A673 (cell line): ENCODE data around the gene SPIRE1. TPM values are rescaled to one million over a fixed set of nuclear protein-coding genes. Genes with fewer than 3 reads are reported as not detected.
A peak's percentile ranks its signal among the peaks of the same experiment; 100 is the strongest.

Experiments
- BruUV-seq: library from RNA; stranded (reverse); fragments of 400-500 nt; replicated peaks from 2 replicates; lab custom pipeline; 2021; lab: Mats Ljungman, UMichigan
- CTCF ChIA-PET: fragments of 300-600 bp; sonication (Branson Sonifier 250); formaldehyde crosslinking; loops from one replicate; lab custom pipeline; 2022; ENCODE audit warnings: antibody characterized with exemption; lab: Charles Lee
- POLR2A ChIA-PET: fragments of 300-600 bp; sonication (Branson Sonifier 250); formaldehyde crosslinking; loops from one replicate; lab custom pipeline; 2022; ENCODE audit warnings: antibody characterized with exemption; ENCODE audit not compliant: low non-redundant PET; lab: Charles Lee
- DNase-seq: peaks from one replicate; pipeline ENCODE4 v3.0.0-alpha.2; 2015; ENCODE audit warnings: low spot score
- H3K27ac ChIP-seq: fragments of 200-600 bp; sonication (generic); 2 replicates; pipeline ENCODE4 v1.5.1; 2016; ENCODE audit warnings: mixed run types, low read depth, mild to moderate bottlenecking, mixed read lengths, antibody characterized with exemption, low read length; ENCODE audit not compliant: poor library complexity, severe bottlenecking
- H3K27me3 ChIP-seq: fragments of 200-600 bp; sonication (generic); replicated peaks from 2 replicates; pipeline ENCODE4 v1.6.1; 2017; ENCODE audit warnings: mixed run types, low read depth, mild to moderate bottlenecking, mixed read lengths, antibody characterized with exemption, low read length; ENCODE audit not compliant: insufficient read depth, poor library complexity
- H3K36me3 ChIP-seq: fragments of 200-600 bp; sonication (generic); 2 replicates; pipeline ENCODE4 v1.6.1; 2016; ENCODE audit warnings: mixed run types, mild to moderate bottlenecking, mixed read lengths, antibody characterized with exemption, low read length; ENCODE audit not compliant: insufficient read depth, poor library complexity, severe bottlenecking
- H3K4me1 ChIP-seq: fragments of 200-600 bp; sonication (generic); 2 replicates; pipeline ENCODE4 v1.6.1; 2017; ENCODE audit warnings: mixed run types, mild to moderate bottlenecking, mixed read lengths, antibody characterized with exemption, low read length; ENCODE audit not compliant: insufficient read depth, poor library complexity, severe bottlenecking
- H3K4me3 ChIP-seq: fragments of 200-600 bp; sonication (generic); 2 replicates; pipeline ENCODE4 v1.5.1; 2016; ENCODE audit warnings: low read depth, mixed run types, mild to moderate bottlenecking, mixed read lengths, low read length; ENCODE audit not compliant: poor library complexity, severe bottlenecking
- H3K9me3 ChIP-seq: fragments of 200-600 bp; sonication (generic); 2 replicates; pipeline ENCODE4 v1.6.1; 2016; ENCODE audit warnings: mixed run types, low read depth, mild to moderate bottlenecking, mixed read lengths, antibody characterized with exemption, low read length; ENCODE audit not compliant: poor library complexity, severe bottlenecking
- EZH2 ChIP-seq: fragments of 200-600 bp; sonication (generic); IDR thresholded peaks from 2 replicates; pipeline ENCODE4 v1.6.1; 2017; ENCODE audit warnings: borderline replicate concordance, low read depth, mild to moderate bottlenecking, mixed read lengths, antibody characterized with exemption, low read length; ENCODE audit not compliant: poor library complexity, severe bottlenecking
- intact Hi-C: fragments of 100-400 bp; cut with micrococcal nuclease; formaldehyde crosslinking; loops from one replicate; pipeline ENCODE4 v1.10.0; 2022; ENCODE audit not compliant: unreplicated experiment
- total RNA-seq: library from RNA; stranded (reverse); gene quantifications from 2 replicates; pipeline ENCODE4 v1.2.3, GENCODE V29; 2021
- TF ChIP-seq, protein P1 (sequence below): fragments of 300-800, 200-600 bp; sonication (generic); conservative IDR thresholded peaks from 2 replicates; pipeline ENCODE4 v1.5.1; 2017; ENCODE audit warnings: low read depth, mild to moderate bottlenecking, antibody characterized with exemption, low read length, moderate library complexity, mixed read lengths

Gene SPIRE1
- total RNA-seq, 1 experiment from 2014 or later = 18.1 TPM

DNA sequence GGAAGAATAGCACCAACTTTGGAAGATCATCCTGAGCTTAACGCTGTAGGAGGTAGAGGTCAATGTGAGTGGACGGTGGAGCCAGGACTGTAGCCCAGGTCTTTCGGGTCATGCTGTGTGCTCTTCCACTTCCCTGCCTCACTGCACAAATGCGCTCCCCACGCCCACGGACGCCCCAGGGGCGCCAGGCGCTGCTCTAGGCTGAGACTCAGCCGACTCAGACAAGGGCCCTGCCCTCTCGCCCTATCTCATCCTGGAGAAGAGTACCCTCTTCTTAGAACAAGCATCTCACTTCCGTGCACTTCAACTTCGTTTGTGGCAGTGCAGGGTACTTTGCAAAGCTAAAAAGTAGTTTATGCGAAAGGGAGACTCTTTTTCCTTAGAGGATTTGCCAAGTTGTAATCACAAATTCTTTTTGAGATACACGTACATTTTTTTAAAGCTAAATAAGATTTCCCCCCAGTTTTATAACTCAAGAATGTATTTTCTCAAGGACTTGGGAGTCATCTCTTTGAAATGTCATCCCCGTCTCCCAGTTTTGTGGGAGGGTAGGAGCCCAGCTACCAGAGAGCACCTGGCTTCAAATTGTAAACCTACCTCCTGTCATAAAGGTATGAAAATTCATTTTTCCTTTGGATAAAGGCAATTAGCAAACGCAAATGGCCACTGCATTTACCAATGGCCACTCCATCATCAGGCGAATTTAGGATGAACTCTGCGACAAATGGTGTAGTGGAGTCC is 251.4 kb downstream of the SPIRE1 start:
- Histone ChIP-seq H3K27ac (no peak overlapping the region), H3K27me3 (peaks cover 8% of the 10 kb centered on the region), H3K4me3 (no peak overlapping the region), H3K4me1 (peaks cover 18% of the 10 kb centered on the region), H3K9me3 (no peaks in the 10 kb centered on the region), H3K36me3 (peaks cover 7% of the 10 kb centered on the region)
- intact Hi-C loops = loop anchor here (2.0 kb wide), 1 partner anchor 30 kb away; the partner anchor contains the start of gene AFG3L2
- no peak for DNase-seq
- no TSS peak for BruUV-seq
- CTCF ChIA-PET = no interaction called here
- TF ChIP-seq, protein P1, sequence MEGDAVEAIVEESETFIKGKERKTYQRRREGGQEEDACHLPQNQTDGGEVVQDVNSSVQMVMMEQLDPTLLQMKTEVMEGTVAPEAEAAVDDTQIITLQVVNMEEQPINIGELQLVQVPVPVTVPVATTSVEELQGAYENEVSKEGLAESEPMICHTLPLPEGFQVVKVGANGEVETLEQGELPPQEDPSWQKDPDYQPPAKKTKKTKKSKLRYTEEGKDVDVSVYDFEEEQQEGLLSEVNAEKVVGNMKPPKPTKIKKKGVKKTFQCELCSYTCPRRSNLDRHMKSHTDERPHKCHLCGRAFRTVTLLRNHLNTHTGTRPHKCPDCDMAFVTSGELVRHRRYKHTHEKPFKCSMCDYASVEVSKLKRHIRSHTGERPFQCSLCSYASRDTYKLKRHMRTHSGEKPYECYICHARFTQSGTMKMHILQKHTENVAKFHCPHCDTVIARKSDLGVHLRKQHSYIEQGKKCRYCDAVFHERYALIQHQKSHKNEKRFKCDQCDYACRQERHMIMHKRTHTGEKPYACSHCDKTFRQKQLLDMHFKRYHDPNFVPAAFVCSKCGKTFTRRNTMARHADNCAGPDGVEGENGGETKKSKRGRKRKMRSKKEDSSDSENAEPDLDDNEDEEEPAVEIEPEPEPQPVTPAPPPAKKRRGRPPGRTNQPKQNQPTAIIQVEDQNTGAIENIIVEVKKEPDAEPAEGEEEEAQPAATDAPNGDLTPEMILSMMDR = no peak
- TF ChIP-seq EZH2 = no peak
- POLR2A ChIA-PET = no interaction called here

DNA sequence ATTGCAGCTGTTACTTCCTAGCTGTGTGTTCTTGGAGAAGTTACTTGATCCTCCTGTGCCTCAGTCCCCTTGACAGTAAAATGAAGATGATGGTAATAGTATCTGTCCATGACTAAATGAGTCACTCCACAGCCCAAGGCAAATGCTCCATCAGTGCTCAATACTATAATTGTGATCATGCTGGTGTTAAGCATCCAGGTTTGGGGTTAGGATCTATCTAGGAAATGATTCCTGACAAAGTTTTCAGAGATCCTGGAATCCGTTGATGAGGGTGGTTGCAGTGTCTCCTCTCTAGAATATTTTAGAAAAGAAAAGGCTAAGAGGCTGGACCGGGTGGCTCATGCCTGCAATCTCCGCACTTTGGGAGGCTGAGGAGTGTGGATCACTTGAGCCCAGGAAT is 252.8 kb downstream of the SPIRE1 start:
- intact Hi-C loops = no loop called here
- no peak for TF ChIP-seq EZH2
- TF ChIP-seq, protein P1 = no peak
- H3K9me3 ChIP-seq = no peaks in the 10 kb centered on the region
- BruUV-seq = no TSS peak
- peaks cover 18% of the 10 kb centered on the region for H3K4me1 ChIP-seq
- ChIA-PET POLR2A (no interaction called here), CTCF (no interaction called here)
- peaks cover 8% of the 10 kb centered on the region for H3K27me3 ChIP-seq
- DNase-seq = no peak
- H3K4me3 ChIP-seq = no peak overlapping the region
- H3K27ac ChIP-seq = no peak overlapping the region
- H3K36me3 ChIP-seq = no peaks in the 10 kb centered on the region

DNA sequence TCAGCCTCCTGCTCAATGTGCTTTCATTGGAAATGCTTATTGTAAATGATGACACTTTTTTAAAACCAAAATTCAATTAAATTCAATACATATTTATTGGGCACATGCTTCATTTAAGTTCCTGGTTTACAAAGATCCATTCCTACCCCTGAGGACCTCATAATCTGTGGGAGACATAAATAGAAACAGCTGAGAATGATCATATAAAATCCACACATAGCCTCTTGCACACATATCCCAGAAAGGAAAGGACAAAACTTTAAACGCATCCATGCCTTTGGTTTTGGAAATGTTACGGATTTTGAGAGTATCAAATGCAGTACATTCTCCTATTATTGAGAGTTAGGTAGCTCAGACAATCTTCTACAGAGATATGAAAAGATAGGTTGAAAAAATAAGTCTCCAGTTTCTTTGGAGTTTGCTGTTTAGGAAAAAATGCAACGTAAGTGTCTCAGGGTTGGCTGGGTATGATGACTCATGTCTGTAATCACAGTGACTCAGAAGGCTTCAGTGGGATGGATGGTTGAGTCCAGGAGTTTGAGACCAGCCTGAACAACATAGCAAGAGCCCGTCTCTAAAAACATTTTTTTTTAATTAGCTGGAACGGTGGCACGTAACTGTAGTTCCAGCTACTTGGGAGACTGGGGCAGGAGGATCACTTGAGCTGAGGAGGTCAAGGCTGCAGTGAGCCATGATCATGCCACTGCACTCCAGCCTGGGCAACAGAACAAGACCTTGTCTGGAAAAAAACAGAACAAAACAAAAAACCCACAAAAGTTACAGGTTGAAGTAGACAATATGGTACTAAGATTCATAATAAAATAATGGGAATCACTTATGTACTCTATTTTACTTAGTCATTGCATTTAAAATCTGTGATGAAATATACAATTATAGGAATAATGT is 254.1 kb downstream of the SPIRE1 start:
- CTCF ChIA-PET = no interaction called here
- H3K27me3 ChIP-seq = peaks cover 8% of the 10 kb centered on the region
- no TSS peak for BruUV-seq
- H3K4me1 ChIP-seq = peaks cover 17% of the 10 kb centered on the region
- H3K27ac ChIP-seq = no peak overlapping the region
- TF ChIP-seq, protein P1 = no peak
- TF ChIP-seq EZH2 = no peak
- H3K36me3 ChIP-seq = no peaks in the 10 kb centered on the region
- DNase-seq = peak; percentile 63
- POLR2A ChIA-PET = no interaction called here
- intact Hi-C loops = no loop called here
- no peak overlapping the region for H3K4me3 ChIP-seq
- no peaks in the 10 kb centered on the region for H3K9me3 ChIP-seq
